ENCODE data around the gene PRKRA.

DNA sequence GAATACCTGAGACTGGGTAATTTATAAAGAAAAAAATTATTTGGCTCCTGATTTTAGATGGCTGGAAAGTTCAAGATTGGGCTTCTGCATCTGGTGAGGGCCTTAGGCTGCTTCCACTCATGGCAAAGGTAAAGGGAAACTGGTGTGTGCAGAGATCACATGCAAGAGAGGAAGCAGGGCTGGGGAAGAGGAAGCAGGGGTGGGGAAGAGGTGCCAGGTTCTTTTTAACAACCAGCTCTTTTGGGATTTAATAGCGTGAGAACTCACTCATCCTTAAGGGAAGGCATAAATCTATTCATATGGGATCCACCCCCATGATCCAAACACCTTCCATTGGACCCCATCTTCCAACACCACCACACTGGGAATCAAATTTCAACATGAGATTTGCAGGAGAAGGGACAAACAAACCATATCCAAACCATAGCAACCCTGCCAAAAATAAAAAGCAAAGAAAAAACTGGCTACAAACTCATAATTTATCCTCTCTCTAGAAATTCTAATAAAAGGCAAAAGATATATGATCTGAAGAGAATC is 30.4 kb downstream of the PRKRA start:
- TF ChIP-seq, protein P1, sequence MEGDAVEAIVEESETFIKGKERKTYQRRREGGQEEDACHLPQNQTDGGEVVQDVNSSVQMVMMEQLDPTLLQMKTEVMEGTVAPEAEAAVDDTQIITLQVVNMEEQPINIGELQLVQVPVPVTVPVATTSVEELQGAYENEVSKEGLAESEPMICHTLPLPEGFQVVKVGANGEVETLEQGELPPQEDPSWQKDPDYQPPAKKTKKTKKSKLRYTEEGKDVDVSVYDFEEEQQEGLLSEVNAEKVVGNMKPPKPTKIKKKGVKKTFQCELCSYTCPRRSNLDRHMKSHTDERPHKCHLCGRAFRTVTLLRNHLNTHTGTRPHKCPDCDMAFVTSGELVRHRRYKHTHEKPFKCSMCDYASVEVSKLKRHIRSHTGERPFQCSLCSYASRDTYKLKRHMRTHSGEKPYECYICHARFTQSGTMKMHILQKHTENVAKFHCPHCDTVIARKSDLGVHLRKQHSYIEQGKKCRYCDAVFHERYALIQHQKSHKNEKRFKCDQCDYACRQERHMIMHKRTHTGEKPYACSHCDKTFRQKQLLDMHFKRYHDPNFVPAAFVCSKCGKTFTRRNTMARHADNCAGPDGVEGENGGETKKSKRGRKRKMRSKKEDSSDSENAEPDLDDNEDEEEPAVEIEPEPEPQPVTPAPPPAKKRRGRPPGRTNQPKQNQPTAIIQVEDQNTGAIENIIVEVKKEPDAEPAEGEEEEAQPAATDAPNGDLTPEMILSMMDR (IDR thresholded peaks at IDR 0.05): no peak
- TF ChIP-seq EZH2 (IDR thresholded peaks at IDR 0.05; ENCODE audit: borderline replicate concordance, insufficient read depth, low read depth, low read length, poor library complexity, severe bottlenecking): no peak

Data from B cell (primary cell).